Cardiac fibroblast (primary cell): ENCODE data around the gene ZNF345.

Experiments
- DNase-seq, 2 donors: peaks; one replicate each; pipeline versions ENCODE4 v3.0.0 to v3.0.0-alpha.2; 2010; ENCODE audit warnings: low read depth in 2 of 2
- H3K4me3 ChIP-seq, 2 donors: replicated peaks in 1 of 2; 1 replicate in 1 of 2; 2 replicates in 1 of 2; pipeline ENCODE4 v1.5.1; 2011; ENCODE audit warnings: low read depth in 2 of 2, low read length in 2 of 2, mild to moderate bottlenecking in 2 of 2, moderate library complexity in 1 of 2
- CTCF ChIP-seq: IDR thresholded peaks from one replicate; pipeline ENCODE4 v1.5.1; 2011; ENCODE audit warnings: low read depth, mild to moderate bottlenecking, low read length, inconsistent platforms

Gene ZNF345

GRCh38 chr19:36837176-36837905 is 13.3 kb upstream of the ZNF345 start:
- no peak for TF ChIP-seq CTCF
- H3K4me3 ChIP-seq, result peak overlapping the region; percentile 73 to 82
- DNase-seq, result peak in 1 of 2 donors; percentile 4

- DNase-seq, result peak; percentile 94 to 95
- no peak for TF ChIP-seq CTCF
These were observed 12.5 kb upstream of the ZNF345 start, which contains the start of gene ZNF790 for GRCh38 chr19:36837906-36838783. Gene ZNF790 (minus strand): TSS chr19:36838387. CDS start chr19:36825619, 12,768 bp downstream.

GRCh38 chr19:36838784-36839324 is 11.8 kb upstream of the ZNF345 start:
- TF ChIP-seq CTCF, result no peak
- DNase-seq, result peak in 1 of 2 donors; percentile 22
- peak overlapping the region; percentile 73 to 82 for H3K4me3 ChIP-seq

More at GRCh38 chr19:36837906-36838783, 12.5 kb upstream of the ZNF345 start, which contains the start of gene ZNF790:
- H3K4me3 ChIP-seq, result peak within 1 kb of the TSS; percentile 73 to 82

- no peak for TF ChIP-seq CTCF
- no peak overlapping the region for H3K4me3 ChIP-seq
These were observed 2.7 kb upstream of the ZNF345 start for GRCh38 chr19:36847968-36848367.

GRCh38 chr19:36849701-36850558 is 746 bp upstream of the ZNF345 start:
- TF ChIP-seq CTCF, result no peak
- peak overlapping the region; percentile 78 to 84 for H3K4me3 ChIP-seq
- peak; percentile 93 to 95 for DNase-seq

More at GRCh38 chr19:36847968-36848367, 2.7 kb upstream of the ZNF345 start:
- DNase-seq, result no peak

- TF ChIP-seq CTCF, result no peak
- DNase-seq, result no peak
- H3K4me3 ChIP-seq, result peak overlapping the region in 1 of 2 donors; percentile 78
These were observed 1.2 kb downstream of the ZNF345 start for GRCh38 chr19:36851898-36852297.
